ENCODE measurements around the gene LBX2.
"Not testable (repeated sequence)": the region's sequence is repeated elsewhere in the genome, so short reads cannot be mapped to it uniquely, and the experiment has no call there.

Gene LBX2

DNA sequence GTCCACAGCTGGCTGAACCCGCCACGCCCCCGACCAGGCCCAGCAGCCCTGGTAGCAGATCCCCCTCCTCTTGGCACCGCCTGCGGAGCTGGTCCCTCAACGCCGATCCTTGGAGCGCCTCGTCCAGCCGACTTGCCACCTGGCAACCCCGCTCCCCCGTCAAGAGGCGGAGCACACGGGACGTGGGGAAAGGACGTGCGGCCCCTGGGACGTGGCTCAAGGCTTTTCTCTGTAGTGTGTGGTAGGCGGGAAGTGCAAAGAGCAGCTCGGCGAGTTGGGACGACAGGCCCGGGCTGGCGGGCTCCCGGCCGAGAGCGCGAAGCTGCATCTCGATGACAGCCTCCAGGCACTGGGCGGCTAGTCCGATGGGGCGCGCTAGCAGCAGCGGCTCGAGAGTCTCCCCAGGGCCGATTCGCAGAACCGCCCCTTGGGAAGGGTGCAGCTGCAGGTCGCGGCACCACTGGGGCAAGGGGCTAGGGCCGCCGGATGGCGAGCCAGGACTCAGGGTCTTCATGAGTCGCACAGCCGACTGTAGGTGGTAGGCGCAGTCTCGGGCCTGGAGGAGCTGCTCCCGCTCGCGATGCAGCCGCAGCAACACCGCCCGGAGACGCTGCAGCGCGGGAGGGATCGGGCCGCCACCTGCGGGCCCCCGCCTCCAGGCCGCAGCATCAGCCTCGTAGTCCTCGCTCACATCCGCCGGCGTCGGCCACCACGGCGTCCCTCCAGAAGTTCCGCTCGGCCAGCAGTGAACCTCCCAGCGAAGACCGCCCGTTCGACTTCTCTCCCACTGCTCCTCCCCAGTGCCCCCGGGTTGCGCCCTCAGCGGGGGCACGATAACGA, 17.2 kb downstream of the LBX2 start:
- peak; percentile 61 to 63 for DNase-seq

DNA sequence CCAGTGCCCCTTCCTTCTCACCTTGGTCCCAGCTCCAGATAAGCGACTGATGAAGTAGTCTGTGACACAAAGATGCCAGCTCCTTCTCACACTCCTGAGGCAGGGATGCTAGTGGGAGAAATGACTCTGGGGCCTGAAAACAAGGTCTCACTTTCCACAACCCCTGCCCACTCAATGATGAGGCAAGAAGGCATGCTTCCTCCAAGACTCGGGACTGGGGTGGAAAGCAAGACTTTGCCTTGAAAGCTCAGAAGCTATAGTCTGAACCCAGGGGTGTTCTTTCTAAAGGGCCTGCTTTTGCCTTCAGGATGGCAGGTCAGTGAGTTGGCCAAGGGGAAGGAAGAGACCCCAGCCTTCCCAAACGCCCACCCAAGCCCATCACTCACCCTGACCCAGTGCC, 18.0 kb downstream of the LBX2 start:
- no peak for DNase-seq

DNA sequence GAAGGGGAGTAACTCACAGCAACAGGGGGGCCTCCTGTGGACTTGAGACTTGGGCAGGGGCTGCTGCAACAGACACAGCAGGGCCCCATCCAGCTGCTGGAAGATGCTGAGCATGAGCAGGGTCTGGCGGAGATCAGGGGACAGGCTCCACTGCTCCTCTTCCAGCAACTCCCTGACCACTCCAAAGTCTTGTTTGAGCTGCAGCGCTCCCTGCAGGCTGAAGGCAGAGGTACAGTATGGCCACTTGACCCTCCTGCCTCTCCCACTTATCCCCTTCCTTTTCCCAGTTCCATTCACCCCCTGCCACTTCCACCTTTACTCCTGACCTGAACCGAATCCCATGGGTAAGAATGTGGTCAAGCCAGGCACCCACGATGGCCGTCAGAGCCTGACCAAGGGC, 24.5 kb downstream of the LBX2 start:
- no peak for DNase-seq

- no peak for DNase-seq
Observed at GRCh38 chr2:74474481-74474880, 24.9 kb downstream of the LBX2 start.

DNA sequence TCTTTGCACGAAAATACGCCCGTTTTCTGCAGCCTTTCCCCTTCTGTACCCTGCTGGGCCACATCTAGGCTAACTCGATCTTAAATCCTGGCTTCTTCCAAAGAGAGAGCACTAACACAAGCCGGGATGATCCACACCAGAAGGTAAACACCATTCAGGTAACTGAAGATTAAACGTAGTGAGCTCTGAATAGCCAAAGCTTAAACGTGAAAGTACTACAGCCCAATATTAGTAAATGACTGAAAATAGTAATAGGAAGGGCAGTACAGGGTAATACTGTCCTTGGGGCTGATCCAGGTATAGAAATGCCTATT, 26.5 kb downstream of the LBX2 start:
- DNase-seq = no peak

- DNase-seq = peak; percentile 97 to 98
Observed at GRCh38 chr2:74472086-74472944, 27.1 kb downstream of the LBX2 start, which contains the start of gene MRPL53. Gene MRPL53, minus strand, starts transcription at chr2:74472680. Its CDS starts 20 bp downstream, at chr2:74472660.

DNA sequence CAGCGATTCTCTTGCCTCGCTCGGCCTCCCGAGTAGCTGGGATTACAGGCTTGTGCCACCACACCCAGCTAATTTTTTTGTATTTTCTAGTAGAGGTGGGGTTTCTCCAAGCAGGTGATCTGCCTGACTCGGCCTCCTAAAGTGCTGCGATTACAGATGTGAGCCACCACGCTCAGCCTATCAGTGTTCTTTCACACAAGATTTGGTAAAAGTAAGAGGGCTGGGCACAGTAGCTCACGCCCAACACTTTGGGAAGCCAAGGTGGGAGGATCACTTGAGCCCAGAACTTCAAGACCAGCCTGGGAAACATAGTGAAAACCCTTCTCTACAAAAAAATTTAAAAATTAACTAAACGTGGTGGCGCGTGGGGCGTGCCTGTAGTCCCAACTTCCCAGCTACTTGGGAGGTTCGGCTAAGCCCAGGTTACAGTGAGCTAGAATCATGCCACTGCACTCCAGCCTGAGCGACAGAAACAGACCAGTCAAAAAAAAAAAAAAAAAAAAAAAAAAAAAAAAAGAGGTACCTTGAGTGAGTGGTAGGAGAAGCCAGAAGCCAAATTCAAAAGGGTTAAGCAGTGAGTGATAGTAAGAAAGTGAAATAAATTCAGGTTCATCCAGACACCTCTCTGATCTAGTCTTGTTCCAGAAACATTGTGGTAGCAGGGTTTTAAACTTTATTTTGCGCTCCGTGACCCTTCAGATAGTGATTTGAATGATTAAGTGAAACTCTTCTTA, 27.9 kb downstream of the LBX2 start:
- no peak for DNase-seq

DNA sequence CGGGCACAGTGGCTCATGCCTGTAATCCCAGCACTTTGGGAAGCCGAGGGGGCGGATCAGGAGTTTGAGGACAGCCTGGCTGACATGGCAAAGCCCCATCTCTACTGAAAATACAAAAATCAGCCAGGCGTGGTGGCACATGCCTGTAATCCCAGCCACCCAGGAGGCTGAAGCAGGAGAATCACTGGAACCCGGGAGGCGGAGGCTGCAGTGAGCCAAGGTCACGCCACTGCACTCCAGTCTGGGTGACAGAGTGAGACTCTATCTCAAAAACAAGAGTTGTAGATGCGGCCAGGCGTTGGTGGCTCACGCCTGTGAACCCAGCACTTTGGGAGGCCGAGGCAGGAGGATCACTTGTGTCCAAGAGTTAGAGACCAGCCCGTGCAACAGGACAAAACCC, 28.7 kb downstream of the LBX2 start:
- not testable (repeated sequence) for DNase-seq

GRCh38 chr2:74464406-74464805, 35.0 kb downstream of the LBX2 start:
- DNase-seq = no peak

GRCh38 chr2:74462786-74463105, 36.7 kb downstream of the LBX2 start:
- no peak for DNase-seq

DNA sequence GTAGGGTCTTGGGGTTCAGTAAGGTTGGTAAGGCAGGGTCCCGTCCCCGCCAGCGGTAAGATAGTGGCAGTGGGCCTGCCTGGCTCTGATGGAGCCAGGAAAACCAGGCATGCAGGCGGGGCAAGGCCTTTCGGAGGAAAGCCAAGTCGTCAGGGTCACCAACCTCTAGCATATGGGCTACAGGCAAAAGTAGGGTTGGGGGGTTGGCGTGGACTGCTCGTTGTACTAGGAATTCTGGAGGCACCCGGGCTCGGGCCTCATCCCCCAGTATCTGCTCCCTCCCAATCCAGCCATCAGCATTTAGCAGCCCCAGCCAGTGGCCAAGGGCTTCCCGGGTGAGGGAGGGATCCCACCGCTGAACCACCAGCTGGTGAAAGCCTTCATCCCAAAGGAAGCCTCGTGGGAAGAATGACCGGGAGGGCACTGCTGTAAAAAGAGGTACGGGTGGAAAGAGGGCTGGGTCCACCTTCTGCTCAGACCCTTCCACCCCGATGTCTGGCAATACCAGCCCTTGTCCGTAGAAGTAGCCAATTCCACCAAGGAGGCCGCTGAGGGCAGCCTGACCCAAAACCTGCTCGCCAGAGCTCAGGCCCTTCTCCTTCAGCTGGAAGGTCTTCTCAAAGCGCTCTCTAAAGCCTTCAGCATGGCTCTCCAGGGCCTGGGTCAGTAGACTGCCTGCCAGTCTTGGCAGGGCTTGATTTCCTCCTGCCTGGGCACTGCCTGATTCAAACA, 37.2 kb downstream of the LBX2 start:
- no peak for DNase-seq

DNA sequence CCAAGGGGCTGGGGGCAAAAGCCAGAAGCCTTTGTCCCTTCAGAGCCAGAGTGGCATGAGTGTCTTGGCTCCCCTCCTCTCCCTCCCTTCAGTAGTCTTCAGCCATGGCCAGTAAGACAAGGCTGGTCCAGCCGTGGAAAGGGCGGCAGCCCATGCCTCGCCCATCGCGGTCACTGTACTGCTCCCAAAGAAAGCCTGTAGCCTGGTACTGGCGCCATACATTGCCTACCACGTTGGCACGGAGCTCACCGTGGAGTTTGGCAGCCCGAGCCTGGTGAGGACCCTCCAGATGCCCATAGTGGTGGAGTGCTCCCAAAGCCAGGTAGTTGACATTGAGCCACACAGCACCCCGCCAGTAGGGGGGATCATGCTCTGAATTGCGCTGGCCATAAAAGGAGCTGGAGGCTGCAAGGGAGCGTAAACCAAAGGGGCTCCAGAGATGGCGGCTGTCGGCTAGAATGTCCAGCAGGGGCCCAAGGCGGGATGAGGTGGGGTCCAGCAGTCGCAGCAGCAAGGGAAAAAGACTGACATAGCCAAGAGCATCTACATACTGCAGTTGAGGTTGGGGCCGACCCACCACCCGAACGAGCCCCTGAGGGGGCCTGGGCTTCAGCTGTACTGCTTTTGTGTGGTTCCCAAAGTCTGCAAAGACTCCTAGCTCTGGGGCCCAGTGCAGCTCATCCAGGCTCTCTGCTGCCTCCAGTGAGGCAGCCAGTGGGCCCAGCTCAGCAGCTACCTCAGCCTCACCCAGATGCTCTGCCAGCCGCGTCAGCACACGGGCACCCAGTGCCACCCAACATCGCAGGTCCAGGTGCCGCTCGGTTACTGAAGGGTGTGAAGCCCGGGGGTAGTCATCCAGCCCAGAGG, 38.0 kb downstream of the LBX2 start:
- no peak for DNase-seq

DNA sequence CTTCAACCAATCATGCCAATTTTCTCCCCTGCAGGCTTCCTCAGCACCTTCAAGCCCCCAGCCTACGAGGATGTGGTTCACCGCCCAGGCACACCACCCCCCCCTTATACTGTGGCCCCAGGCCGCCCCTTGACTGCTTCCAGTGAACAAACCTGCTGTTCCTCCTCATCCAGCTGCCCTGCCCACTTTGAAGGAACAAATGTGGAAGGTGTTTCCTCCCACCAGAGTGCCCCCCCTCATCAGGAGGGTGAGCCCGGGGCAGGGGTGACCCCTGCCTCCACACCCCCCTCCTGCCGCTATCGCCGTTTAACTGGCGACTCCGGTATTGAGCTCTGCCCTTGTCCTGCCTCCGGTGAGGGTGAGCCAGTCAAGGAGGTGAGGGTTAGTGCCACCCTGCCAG, 39.2 kb downstream of the LBX2 start:
- not testable (repeated sequence) for DNase-seq

GRCh38 chr2:74459503-74460118, 39.8 kb downstream of the LBX2 start:
- not testable (repeated sequence) for DNase-seq

DNA sequence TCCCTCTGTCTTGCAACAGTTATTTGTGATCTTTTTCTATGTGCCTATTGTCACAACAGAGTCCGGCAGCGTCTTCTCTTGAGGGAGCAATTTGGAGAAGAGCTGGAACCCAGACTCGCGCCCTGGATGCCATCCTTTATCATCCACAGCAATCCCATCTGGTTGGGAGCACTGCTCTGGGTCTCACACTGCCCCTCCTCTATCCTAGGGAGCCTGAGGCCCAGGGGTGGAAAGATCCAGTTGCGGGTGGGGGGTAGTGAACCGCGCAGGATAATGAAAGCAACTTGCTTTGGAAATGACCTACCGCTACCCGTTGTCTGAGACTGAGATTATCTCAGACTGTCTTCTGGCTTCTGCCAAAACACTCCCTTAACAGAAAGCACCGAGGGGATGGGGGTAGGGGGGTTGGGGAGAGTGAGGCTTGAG, 40.5 kb downstream of the LBX2 start:
- no peak for DNase-seq

GRCh38 chr2:74458132-74458937, 41.1 kb downstream of the LBX2 start, which contains the start of gene WBP1:
Gene WBP1, plus strand, starts transcription at chr2:74458438. Its CDS starts 165 bp downstream, at chr2:74458603.
- peak; percentile 98 to 99 for DNase-seq

DNA sequence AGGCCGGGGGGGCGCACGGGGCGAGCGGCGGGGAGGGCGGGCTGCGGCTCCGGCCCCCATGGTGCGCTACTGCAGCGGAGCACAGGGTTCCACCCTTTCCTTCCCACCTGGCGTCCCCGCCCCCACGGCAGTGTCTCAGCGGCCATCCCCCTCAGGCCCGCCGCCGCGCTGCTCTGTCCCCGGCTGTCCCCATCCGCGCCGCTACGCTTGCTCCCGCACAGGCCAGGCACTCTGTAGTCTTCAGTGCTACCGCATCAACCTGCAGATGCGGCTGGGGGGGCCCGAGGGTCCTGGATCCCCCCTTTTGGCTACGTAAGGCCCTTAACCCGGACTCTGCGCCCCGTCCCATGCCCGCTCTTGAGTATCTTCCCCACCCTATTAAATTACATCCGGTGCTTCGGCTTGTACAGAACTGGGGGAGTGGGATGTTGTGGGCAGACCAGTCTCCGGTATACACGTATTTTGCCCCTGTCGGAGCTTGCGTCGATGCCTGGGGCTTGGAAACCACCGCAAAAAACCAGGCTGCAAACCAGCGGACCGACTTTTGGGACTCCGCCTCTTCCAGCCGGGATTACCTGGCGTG, 41.8 kb downstream of the LBX2 start:
- DNase-seq = peak; percentile 82 to 84

DNA sequence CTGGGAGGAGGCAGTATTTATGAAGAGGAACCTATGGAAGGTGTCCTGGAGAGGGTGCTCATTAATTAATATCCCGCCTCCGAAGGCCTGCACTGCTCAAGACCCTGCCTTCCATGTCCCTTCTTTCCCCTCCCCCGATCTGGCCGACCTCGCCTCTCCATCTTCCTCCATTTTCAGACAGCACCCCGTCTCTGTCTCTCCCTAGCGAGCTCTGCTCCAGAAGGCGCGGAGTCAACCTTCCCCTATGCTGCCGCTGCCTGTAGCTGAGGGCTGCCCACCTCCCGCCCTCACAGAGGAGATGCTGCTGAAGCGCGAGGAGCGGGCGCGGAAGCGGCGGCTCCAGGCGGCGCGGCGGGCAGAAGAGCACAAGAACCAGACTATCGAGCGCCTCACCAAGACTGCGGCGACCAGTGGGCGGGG, 42.3 kb downstream of the LBX2 start:
- DNase-seq = no peak

GRCh38 chr2:74454654-74455511, 44.5 kb downstream of the LBX2 start, which contains the start of gene INO80B:
Gene INO80B, plus strand, starts transcription at chr2:74455087. Its CDS starts 30 bp downstream, at chr2:74455117.
- peak; percentile 96 to 97 for DNase-seq
